GM18909 (cell line): ENCODE measurements around the gene CNKSR3.

Source experiments
- ATAC-seq: cut with Tn5 transposase; IDR thresholded peaks from one replicate; pipeline ENCODE4 v1.9.1; 2021; ENCODE audit warnings: mild to moderate bottlenecking; ENCODE audit not compliant: unreplicated experiment, poor library complexity

The CNKSR3 gene

DNA sequence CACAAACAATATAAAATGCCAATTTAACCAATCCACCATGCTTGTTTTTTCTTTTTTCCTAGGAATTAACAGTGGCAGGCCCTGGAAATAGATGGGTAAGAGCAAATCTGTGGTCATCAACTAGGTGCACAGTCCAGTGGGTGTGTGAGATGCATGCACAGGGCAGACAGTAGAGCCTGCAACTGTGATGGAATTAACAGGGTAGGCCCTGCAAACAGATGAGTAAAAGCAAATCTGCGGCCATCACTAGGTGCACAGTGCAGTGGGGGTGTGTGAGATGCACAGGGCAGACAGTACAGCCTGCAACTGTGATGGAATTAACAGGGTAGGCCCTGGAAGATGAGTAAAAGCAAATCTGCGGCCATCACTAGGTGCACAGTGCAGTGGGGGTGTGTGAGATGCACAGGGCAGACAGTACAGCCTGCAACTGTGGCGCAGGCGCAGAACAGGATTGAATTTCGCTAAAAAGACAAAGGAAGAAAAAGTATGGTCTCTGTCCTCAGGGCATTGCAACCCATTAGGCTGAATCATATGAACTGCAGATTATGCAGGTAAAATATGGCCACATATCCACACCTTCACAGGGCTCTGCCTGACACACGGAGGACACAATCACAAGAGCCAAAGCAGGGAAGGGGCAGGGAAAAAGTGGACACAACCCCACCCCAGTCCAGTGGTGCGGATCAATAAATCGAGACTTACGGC is 112.8 kb downstream of the CNKSR3 start:
- no peak for ATAC-seq

DNA sequence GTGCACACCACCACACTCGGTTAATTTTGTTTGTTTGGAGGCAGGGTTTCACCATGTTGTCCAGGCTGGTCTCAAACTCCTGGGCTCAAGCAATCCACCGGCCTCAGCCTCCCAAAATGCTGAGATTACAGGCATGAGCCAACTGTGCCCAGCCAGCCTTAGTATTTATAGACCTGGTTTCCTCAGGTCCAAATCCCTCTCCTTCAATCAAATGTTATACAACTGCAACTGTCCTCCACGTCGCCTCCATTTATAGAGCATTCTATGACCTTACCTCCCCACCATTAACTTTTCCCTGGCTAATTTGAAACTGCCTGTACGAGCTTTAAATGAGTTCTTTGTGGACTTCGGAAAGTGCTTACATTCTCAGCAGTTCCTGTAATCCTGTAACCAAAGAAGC is 114.6 kb downstream of the CNKSR3 start:
- ATAC-seq = no peak

DNA sequence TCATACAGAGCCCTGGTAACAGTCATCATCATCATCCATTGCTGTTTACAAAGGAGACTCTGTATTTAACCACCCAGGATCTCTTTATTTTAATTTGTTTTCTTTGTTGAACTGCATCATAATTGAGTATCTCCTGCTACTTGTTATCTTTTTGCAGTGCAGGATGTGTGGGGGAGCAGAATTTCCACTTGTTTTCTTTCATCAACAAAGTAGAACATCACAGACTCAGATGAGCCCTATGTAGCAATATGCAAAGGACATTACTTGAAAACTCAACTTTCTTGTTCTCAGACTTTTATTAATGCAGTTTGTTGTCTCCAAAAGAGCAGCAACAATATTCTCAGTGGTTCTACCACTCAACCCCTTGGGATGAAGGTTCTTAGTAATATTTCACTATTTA is 115.2 kb downstream of the CNKSR3 start:
- no peak for ATAC-seq

DNA sequence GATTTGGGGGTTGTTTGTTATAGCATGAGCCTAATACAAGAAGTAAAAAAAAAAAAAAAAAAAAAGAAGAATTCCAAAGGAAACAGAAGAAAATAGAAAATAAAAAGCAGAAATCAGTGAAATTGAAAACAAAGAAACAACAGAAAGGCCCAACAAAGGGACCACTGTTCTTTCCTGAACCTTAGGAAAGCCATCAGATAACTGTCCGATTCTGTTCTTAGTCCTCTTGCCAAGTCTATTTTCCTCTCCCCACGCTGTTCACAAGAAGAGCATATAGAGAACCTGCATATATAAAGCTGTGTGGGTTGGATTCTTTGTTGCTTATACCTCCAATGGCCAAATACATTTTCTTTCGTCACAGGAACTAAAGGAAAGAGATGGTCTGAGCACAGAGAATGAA is 115.9 kb downstream of the CNKSR3 start:
- ATAC-seq = no peak

DNA sequence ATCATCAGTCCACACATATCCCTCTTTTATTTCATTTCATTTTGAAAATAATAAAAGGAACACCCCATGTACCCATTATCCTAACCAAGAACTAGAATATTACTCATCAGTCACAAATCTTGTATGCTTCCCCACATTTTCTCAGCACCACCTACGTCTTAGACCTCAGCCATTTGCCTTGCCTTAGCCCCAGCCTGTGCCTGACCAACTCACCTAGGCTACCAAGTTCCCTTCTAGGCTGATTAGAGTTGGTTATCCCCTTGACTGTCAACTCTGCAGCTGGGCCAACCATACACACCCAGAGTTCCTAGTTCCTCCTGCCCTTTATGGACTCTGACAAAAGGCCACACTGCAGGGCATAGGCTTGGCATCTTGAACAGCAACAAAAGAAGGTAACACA is 120.5 kb downstream of the CNKSR3 start:
- no peak for ATAC-seq

DNA sequence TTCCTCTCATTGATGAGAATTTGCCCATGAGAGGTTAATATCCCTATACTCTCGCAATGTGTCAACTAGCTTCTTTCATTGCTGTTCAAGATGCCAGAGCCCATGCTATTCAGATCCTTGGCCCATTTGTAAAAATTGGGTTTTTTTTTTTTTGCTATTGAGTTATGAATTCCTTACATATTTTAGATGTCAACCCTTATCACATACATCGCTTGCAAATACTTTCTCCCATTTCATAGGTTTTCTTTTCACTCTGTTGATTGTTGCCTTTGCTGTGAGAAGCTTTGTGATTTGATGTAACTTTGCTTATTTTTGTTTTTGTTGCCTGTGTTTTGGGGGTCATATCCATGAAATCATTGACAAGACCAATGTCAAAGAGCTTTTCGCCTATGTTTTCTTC is 121.7 kb downstream of the CNKSR3 start:
- ATAC-seq = no peak

DNA sequence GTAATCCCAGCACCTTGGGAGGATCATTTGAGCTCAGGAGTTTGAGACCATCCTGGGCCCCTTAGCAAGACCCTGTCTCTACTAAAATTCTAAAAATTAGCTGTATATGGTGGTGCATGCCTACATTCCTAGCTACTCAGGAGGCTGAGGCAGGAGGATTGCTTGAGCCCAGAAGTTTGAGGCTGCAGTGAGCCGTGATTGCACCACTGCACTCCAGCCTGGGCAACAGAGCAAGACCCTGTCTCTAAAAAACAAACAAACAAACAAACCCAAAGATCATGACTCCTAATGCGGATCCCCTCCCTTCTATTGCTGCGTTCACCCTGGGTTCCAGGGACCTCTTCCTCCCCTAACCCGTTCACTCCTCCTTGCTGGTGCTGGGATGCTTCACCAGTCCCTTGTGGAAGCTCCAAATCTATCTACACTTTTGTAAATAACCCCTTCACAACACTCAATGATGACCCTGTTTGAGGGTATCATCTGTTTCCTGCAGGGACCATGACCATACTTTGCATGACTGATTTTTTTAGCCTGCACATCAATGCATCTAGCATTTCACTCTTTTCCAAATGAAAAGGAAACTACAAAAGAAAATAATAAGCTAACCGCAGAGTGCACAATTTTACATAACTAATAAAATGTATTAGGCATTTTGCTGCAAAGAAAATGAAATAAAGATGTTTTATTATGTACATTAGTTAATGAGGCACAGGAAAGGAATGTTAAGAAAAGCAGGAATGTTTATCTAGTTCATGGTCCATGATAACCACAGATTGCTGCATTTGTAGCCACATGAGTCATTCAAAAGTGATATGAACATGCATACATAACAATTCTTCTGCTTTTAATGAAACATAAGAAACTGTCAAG is 123.4 kb downstream of the CNKSR3 start:
- ATAC-seq = no peak

DNA sequence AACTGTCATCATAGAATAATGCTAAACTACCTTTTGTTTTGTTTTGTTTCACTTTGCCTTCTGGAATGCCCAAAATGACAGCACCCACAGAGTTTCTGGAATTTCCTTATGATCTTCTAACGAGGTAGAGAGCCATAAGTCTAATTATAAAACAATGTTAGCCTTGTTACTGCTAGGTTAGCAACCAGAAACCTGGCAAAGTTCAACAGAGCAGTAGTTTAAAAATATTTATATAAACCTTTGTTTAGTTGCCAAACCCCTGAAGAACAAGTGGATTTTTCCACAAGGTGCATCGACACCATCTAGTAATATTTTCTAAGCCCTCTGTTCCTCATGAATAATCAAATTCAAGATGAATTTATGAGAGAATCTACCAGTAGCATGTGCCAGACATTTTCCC is 126.3 kb downstream of the CNKSR3 start:
- ATAC-seq = no peak

DNA sequence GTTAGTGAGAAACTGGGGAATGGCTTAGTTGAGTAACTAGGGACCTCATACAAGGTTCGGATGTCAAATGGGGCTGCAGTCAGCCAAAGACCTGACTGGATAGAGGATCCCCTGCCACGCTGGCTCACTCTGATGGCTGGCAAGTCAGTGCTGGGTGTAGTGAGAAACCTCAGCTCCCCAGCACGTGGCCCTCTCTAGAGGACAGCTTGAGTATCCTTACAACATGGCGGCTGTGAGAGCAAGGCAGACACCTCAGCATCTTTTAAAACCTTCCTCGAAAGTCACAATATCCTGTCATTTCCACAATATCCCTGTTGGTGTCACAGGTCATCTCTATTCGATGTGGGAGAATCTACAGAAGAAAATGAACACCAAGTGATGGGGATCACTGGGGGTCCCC is 127.2 kb downstream of the CNKSR3 start:
- ATAC-seq = no peak

DNA sequence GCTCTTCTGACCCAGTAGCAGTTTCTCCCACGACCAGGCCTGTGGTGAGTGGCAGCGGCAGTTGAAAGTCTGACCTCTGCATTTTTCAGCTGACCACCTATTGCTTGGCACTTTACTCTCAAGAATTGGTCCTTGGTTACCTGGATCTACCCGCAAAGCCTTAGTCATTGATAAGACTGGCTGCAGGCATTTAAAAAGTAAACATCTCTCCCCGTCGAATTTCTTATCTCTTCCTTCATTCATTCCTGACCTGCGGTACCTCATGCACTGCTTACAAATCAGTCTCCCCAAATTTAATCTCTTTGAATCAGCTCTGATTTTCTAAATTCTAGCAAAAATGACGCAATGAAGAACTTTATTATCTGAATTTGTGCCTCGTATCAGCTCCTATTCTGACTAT is 127.7 kb downstream of the CNKSR3 start:
- no peak for ATAC-seq

DNA sequence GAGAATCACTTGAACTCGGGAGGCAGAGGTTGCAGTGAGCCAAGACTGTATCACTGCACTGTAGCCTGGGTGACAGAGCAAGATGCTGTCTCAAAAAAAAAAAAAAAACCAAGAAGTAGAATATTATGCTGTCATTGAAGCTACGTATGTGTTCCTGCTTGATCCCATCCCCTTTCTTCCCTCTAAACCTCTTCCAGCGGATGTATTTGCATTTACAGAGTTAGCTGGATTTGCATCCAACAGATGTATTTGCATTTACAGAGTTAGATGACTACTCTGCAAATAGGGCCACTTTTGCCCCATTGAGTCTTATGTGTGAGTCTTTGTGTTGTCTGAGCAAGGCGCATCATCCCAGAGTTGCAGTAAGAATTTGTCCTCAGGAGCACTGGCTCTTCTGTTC is 128.9 kb downstream of the CNKSR3 start:
- no peak for ATAC-seq

DNA sequence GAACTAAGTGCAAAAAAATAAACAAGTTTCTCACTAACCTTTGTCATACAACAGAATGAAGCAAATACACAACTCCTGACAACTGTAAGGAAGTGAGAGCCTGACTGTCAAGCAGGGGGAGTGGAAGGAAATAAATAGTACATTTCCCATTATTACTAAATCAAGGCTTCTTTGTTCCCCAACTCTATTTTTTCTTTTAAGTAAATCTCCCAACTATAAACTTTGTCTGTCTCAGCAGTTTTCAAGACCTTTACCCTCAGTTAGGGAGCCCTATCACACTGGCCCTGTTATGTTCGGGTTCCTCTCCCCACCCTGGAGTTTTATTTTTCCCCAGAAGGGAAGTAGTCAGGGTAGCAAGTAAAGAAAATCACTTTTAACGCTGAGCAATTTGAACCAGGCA is 129.7 kb downstream of the CNKSR3 start:
- no peak for ATAC-seq

DNA sequence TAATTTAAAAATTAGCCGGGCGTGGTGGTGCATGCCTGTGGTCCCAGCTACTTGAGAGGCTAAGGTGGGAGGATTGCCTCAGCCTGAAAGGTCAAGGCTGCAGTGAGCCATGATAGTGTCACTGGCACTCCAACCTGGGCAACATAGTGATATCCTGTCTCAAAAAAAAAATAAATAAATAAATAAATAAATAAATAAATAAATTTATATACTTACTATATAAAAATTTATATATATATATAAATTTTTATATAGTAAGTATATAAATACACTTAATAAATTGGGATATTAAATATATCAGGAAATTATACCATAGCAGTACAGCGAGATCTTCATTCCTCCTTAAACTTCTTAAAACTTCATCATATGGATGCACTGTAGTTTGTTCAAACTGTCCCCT is 130.9 kb downstream of the CNKSR3 start:
- ATAC-seq = no peak

DNA sequence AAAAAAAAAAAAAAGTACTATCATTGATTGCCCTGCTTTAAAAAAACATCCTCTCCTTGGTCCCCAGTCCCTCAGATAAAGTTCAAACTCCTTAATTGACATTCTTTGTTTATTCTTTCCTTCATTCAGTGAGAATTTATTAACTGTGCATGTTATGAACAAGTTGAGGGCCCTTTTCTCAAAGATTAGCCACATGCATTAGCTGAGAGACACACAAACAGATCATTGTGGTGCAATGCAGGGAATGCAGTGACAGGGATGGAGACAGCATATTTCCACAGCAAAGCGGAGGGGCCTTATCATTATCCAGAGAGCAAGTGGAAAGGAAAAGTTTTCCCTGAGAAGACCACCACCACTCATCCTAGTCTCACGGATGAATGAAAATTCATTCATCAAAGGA is 132.0 kb downstream of the CNKSR3 start:
- no peak for ATAC-seq

DNA sequence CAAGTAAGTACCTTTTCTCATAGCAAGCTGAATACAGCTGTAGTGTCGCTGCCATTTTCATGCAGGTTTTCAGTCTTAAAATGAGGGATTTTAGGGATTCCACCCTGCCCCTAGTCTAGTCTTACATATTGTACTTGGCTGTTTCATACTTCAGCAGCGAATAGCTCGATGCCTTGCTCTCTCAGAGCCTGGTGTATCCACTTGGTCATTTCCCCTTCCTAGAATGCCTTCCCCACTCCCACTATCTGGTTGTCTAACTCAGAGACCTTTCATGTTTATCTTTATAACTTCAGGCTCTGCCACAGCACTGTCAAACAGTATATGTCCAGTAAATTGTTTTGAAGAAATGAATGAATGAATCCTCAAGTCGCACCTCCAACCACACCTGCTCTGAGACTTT is 132.8 kb downstream of the CNKSR3 start:
- ATAC-seq = no peak

DNA sequence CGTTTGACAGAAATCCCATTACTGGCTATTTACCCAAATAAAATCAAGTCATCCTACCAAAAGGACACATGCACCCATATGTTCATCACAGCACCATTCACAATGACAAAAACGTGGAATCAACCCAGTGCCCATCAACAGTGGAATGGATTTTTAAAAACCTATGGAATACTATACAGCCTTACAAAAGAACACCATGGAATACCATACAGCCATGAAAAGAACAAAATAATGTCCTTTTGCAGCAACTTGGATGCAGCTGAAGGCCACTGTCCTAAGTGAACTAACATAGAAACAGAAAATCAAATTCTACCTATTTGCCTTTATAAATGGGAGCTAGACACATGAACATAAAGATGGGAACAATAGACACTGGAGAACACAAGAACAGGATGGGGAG is 136.5 kb downstream of the CNKSR3 start:
- no peak for ATAC-seq

DNA sequence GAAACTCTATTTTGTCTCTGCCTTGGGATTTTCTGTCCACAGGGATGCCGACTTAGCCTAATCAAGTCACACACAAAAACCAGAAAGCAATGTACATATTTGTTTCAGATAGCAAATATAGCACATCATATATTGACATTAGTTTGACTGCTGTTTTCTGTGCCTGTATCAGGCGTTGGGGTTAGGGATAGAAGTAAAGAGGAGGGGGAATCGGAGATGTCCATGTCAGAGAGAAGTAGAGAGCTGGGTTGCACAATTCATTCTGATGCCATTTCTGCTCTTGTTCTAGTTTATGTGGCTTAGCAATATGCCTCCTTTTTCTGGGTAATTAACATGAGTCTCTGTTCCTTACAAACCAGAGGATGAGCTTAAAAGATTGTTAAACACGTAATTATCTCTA is 139.2 kb downstream of the CNKSR3 start:
- no peak for ATAC-seq

DNA sequence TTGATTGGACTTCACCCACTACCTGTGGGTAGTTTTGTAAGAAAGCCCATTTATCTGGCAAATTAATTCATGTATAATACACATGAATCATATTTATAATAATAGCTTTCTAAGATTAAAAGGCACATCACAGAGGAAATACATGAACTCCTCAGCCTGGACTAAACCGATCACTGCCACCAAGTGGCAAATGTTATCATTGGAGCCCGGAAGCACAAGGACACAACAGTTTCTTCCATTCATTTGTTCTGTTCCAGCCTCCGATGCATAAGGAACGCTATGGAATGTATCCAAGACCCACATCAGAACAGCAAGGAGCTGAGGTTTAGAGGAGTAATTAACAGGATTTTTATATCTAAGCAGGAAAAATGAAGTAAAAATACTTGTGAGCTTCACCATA is 139.9 kb downstream of the CNKSR3 start:
- peak; percentile 84 for ATAC-seq

DNA sequence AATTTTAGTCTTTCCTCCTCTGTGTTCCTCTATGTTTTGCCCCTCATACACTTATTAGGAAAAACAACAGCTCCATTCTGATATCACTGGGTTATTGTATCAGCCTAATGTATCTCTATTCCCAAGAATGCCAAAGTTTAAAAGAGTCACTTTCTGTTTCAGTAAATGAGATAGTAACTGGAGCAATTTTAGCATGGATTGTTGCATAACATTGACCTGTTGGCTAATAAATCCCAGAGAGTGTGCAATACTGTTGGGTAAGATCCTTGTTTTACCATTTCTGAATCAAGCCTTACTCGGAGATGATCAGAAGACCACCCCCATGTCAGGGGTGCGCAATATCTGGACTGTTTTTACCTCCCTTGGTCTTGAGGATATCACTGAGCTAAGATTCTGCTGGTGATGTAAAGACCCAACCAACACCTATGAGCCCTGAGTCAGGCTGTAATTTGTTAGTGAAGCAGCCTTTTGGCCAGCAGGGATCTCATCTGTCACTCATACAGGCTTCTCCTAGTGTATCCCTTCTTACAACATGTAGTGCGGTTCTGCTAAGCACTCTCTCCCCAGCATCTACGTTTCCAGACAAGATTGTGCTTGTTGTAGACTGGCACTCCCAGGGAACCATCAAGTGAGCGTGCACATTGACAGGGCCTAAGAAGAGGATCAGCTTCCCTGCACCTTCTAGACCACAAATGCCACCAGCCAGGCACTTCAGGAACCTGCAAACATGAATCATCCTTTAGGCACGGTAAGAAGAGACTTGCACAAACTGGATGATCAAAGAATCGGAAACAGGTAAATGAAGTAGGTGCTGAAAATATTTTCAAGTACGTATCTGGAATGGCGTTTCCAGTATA is 142.4 kb downstream of the CNKSR3 start:
- no peak for ATAC-seq

DNA sequence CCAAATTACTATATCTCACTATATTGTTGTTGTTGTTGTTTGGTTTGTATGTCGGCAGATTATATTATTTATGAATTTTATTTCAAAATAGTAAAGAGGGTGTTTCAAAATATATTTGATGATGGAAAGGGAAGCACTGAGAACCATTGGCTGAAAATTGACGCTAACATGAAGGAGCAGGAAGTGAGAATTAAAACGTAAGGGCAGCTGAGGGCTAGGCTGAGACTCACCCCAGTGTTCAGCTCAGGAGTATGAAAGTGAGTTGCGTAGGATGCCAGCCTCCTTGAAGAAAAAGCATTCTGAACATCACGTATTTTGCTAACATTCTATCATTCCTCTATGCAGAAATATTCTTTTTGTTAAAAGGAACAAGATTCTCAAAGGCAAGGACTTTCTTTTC is 143.1 kb downstream of the CNKSR3 start:
- no peak for ATAC-seq

DNA sequence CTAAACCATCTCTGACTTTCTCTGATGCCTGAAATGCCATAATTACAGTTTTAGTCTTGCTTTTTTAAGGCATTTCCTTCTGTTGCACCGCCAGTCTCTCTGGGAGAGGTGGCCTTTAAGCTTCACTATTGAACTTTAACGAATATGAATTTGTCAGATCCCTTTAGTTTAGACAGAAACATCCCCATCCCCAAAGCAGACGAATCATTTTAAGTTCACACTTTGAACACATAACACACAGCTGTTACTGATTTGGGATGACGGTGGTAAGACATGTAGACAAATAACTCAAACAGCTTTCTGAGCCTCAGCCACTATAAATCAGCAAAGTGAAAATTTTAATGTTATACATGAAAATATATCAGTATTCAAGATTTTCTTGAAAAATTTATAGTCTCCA is 146.7 kb downstream of the CNKSR3 start:
- ATAC-seq = no peak
